SK-N-SH treated with all-trans-retinoic acid at 6 μM for 48 hours (cell line): Measurements from ENCODE around the gene TNFRSF21.

Experiments used
- ARNTL ChIP-seq: fragments of 450-650 bp; formaldehyde crosslinking; IDR thresholded peaks from 2 replicates; pipeline ENCODE4 v1.5.0; 2020; ENCODE audit warnings: low read depth, mild to moderate bottlenecking, moderate library complexity, borderline replicate concordance
- BACH2 ChIP-seq: fragments of 250-450 bp; sonication (Bioruptor Pico); IDR thresholded peaks from 2 replicates; pipeline ENCODE4 v1.9.0; 2021; ENCODE audit warnings: mild to moderate bottlenecking, borderline replicate concordance
- CSDC2 ChIP-seq: fragments of 250-450 bp; sonication (Bioruptor Pico); IDR thresholded peaks from 2 replicates; pipeline ENCODE4 v1.5.0; 2020; ENCODE audit warnings: mild to moderate bottlenecking, moderate library complexity
- ESRRG ChIP-seq: fragments of 250-450 bp; sonication (Bioruptor Pico); IDR thresholded peaks from 2 replicates; pipeline ENCODE4 v1.6.1; 2021; ENCODE audit warnings: mild to moderate bottlenecking
- GLIS3 ChIP-seq: fragments of 250-450 bp; sonication (Bioruptor Pico); IDR thresholded peaks from 2 replicates; pipeline ENCODE4 v1.5.0; 2020; ENCODE audit warnings: mild to moderate bottlenecking, moderate library complexity
- ISL1 ChIP-seq: fragments of 250-450 bp; sonication (Bioruptor Pico); IDR thresholded peaks from 2 replicates; pipeline ENCODE4 v2.1.2; 2022; ENCODE audit warnings: mild to moderate bottlenecking, moderate library complexity
- PATZ1 ChIP-seq: fragments of 250-450 bp; sonication (Bioruptor Pico); IDR thresholded peaks from 2 replicates; pipeline ENCODE4 v1.8.0; 2020; ENCODE audit warnings: mild to moderate bottlenecking, moderate library complexity, borderline replicate concordance
- RARB ChIP-seq: fragments of 250-450 bp; sonication (Bioruptor Pico); IDR thresholded peaks from 2 replicates; pipeline ENCODE4 v1.8.0; 2021; ENCODE audit warnings: mild to moderate bottlenecking, moderate library complexity
- TSHZ2 ChIP-seq: fragments of 250-450 bp; sonication (Bioruptor Pico); IDR thresholded peaks from 2 replicates; pipeline ENCODE4 v1.5.0; 2020; ENCODE audit warnings: mild to moderate bottlenecking, moderate library complexity
- ZFP3 ChIP-seq: fragments of 250-450 bp; sonication (Bioruptor Pico); IDR thresholded peaks from 2 replicates; pipeline ENCODE4 v1.5.0; 2020; ENCODE audit warnings: mild to moderate bottlenecking, moderate library complexity
- ZFP30 ChIP-seq: fragments of 450-650 bp; formaldehyde crosslinking; IDR thresholded peaks from 2 replicates; pipeline ENCODE4 v1.5.0; 2022; ENCODE audit warnings: mild to moderate bottlenecking, moderate library complexity
- ZNF565 ChIP-seq: fragments of 450-650 bp; formaldehyde crosslinking; conservative IDR thresholded peaks from 2 replicates; pipeline ENCODE4 v1.5.0; 2020; ENCODE audit warnings: low read depth, mild to moderate bottlenecking, moderate library complexity
- ZNF8 ChIP-seq: fragments of 450-650 bp; formaldehyde crosslinking; IDR thresholded peaks from 2 replicates; pipeline ENCODE4 v1.5.0; 2020; ENCODE audit warnings: mild to moderate bottlenecking, moderate library complexity
- TF ChIP-seq, protein P1 (sequence below): fragments of 250-450 bp; sonication (Bioruptor Pico); IDR thresholded peaks from 2 replicates; pipeline ENCODE4 v1.5.1; 2021; ENCODE audit warnings: mild to moderate bottlenecking, moderate library complexity

- TF ChIP-seq TSHZ2 (CRISPR knock-in tag): peak; percentile 87
- no peak for TF ChIP-seq ZFP30
- no peak for TF ChIP-seq GLIS3
- no peak for TF ChIP-seq PATZ1 (CRISPR knock-in tag)
- peak; percentile 72 for TF ChIP-seq ISL1 (CRISPR knock-in tag)
- no peak for TF ChIP-seq RARB (CRISPR knock-in tag)
- no peak for TF ChIP-seq ARNTL (CRISPR knock-in tag)
- no peak for TF ChIP-seq ESRRG
- no peak for TF ChIP-seq CSDC2 (CRISPR knock-in tag)
- TF ChIP-seq, protein P1, sequence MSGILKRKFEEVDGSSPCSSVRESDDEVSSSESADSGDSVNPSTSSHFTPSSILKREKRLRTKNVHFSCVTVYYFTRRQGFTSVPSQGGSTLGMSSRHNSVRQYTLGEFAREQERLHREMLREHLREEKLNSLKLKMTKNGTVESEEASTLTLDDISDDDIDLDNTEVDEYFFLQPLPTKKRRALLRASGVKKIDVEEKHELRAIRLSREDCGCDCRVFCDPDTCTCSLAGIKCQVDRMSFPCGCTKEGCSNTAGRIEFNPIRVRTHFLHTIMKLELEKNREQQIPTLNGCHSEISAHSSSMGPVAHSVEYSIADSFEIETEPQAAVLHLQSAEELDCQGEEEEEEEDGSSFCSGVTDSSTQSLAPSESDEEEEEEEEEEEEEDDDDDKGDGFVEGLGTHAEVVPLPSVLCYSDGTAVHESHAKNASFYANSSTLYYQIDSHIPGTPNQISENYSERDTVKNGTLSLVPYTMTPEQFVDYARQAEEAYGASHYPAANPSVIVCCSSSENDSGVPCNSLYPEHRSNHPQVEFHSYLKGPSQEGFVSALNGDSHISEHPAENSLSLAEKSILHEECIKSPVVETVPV (CRISPR knock-in tag): no peak
- peak; percentile 68; the same call in 1 of the 2 replicates for TF ChIP-seq ZFP3 (CRISPR knock-in tag)
- no peak for TF ChIP-seq ZNF8 (CRISPR knock-in tag)
- TF ChIP-seq ZNF565 (CRISPR knock-in tag): no peak
- no peak for TF ChIP-seq BACH2 (CRISPR knock-in tag)
These were observed 73.5 kb downstream of the TNFRSF21 start for GRCh38 chr6:47235964-47236760.
